ENCODE data around the gene TMSB4Y. TPM values are rescaled to one million over a fixed set of nuclear protein-coding genes. Genes with fewer than 3 reads are reported as not detected.

The TMSB4Y gene
- total RNA-seq, 1 experiment from 2014 or later = not detected

- DNase-seq (ENCODE audit: unreplicated experiment) = no peak
- no peak overlapping the region for H3K27ac Mint-ChIP-seq (ENCODE audit: low read depth, unreplicated experiment)
- TF ChIP-seq CTCF (IDR thresholded peaks at IDR 0.05; ENCODE audit: unreplicated experiment) = no peak
- H3K27me3 Mint-ChIP-seq (ENCODE audit: insufficient read depth, unreplicated experiment) = no peaks in the 10 kb centered on the region
- BruUV-seq (replicated peaks) = no TSS peak
- ChIA-PET POLR2A (no interaction called here), CTCF (no interaction called here)
- H3K4me1 Mint-ChIP-seq (ENCODE audit: insufficient read depth, unreplicated experiment) = no peaks in the 10 kb centered on the region
- no peak overlapping the region for H3K4me3 Mint-ChIP-seq (ENCODE audit: unreplicated experiment)
- intact Hi-C loops (cut with micrococcal nuclease) = no loop called here
- H3K9me3 Mint-ChIP-seq (ENCODE audit: unreplicated experiment) = no peaks in the 10 kb centered on the region
- no peaks in the 10 kb centered on the region for H3K36me3 Mint-ChIP-seq (ENCODE audit: insufficient read depth, unreplicated experiment)
These were observed 627 bp downstream of the TMSB4Y start for GRCh38 chrY:13704121-13704930.

GRCh38 chrY:13705197-13705596, 1.5 kb downstream of the TMSB4Y start:
- ChIA-PET POLR2A (no interaction called here), CTCF (no interaction called here)
- no peak for TF ChIP-seq CTCF (IDR thresholded peaks at IDR 0.05; ENCODE audit: unreplicated experiment)
- Mint-ChIP-seq H3K4me1 (ENCODE audit: insufficient read depth, unreplicated experiment) (no peaks in the 10 kb centered on the region), H3K36me3 (ENCODE audit: insufficient read depth, unreplicated experiment) (no peaks in the 10 kb centered on the region), H3K27me3 (ENCODE audit: insufficient read depth, unreplicated experiment) (no peaks in the 10 kb centered on the region), H3K9me3 (ENCODE audit: unreplicated experiment) (no peaks in the 10 kb centered on the region), H3K4me3 (ENCODE audit: unreplicated experiment) (no peak overlapping the region), H3K27ac (ENCODE audit: low read depth, unreplicated experiment) (no peak overlapping the region)
- intact Hi-C loops (cut with micrococcal nuclease) = no loop called here
- BruUV-seq (replicated peaks) = no TSS peak
- no peak for DNase-seq (ENCODE audit: unreplicated experiment)

GRCh38 chrY:13708038-13708437, 4.3 kb downstream of the TMSB4Y start:
- Mint-ChIP-seq H3K27me3 (ENCODE audit: insufficient read depth, unreplicated experiment) (no peaks in the 10 kb centered on the region), H3K4me1 (ENCODE audit: insufficient read depth, unreplicated experiment) (no peaks in the 10 kb centered on the region), H3K9me3 (ENCODE audit: unreplicated experiment) (no peaks in the 10 kb centered on the region), H3K27ac (ENCODE audit: low read depth, unreplicated experiment) (no peak overlapping the region), H3K36me3 (ENCODE audit: insufficient read depth, unreplicated experiment) (no peaks in the 10 kb centered on the region), H3K4me3 (ENCODE audit: unreplicated experiment) (no peak overlapping the region)
- no peak for DNase-seq (ENCODE audit: unreplicated experiment)
- ChIA-PET CTCF (no interaction called here), POLR2A (no interaction called here)
- no TSS peak for BruUV-seq (replicated peaks)
- intact Hi-C loops (cut with micrococcal nuclease) = no loop called here
- TF ChIP-seq CTCF (IDR thresholded peaks at IDR 0.05; ENCODE audit: unreplicated experiment) = no peak

GRCh38 chrY:13718996-13719395, 15.3 kb downstream of the TMSB4Y start:
- no peak for TF ChIP-seq CTCF (IDR thresholded peaks at IDR 0.05; ENCODE audit: unreplicated experiment)
- CTCF ChIA-PET = no interaction called here
- no peak overlapping the region for H3K4me3 Mint-ChIP-seq (ENCODE audit: unreplicated experiment)

More at GRCh38 chrY:13718996-13719395, 15.3 kb downstream of the TMSB4Y start:
- BruUV-seq (replicated peaks) = no TSS peak
- POLR2A ChIA-PET = no interaction called here
- H3K27ac Mint-ChIP-seq (ENCODE audit: low read depth, unreplicated experiment) = no peak overlapping the region
- DNase-seq (ENCODE audit: unreplicated experiment) = no peak
- H3K4me1 Mint-ChIP-seq (ENCODE audit: insufficient read depth, unreplicated experiment) = no peaks in the 10 kb centered on the region
- H3K9me3 Mint-ChIP-seq (ENCODE audit: unreplicated experiment) = no peaks in the 10 kb centered on the region
- no peaks in the 10 kb centered on the region for H3K27me3 Mint-ChIP-seq (ENCODE audit: insufficient read depth, unreplicated experiment)
- intact Hi-C loops (cut with micrococcal nuclease) = no loop called here
- H3K36me3 Mint-ChIP-seq (ENCODE audit: insufficient read depth, unreplicated experiment) = no peaks in the 10 kb centered on the region

Data from MCF 10A (cell line).